Body of pancreas (tissue), 4 donors: ENCODE results near the gene ECM2. TPM values are rescaled to one million over a fixed set of nuclear protein-coding genes. Genes with fewer than 3 reads are reported as not detected.

Experiments used
- ATAC-seq: fragments of 150-250 bp; one replicate; pipeline ENCODE4 v1.9.1; 2016
- DNase-seq, 4 donors: peaks; one replicate each; pipeline ENCODE4 v3.0.0-alpha.2; 2019
- H3K27ac ChIP-seq, 4 donors: fragments of 200-600 bp; sonication (generic); 1 replicate in 3 of 4; 2 replicates in 1 of 4; pipeline versions ENCODE4 v1.5.1 to v1.6.1; 2016 to 2019; ENCODE audit warnings: mild to moderate bottlenecking in 1 of 4, mixed read lengths in 1 of 4, moderate library complexity in 1 of 4
- H3K27me3 ChIP-seq, 2 donors: fragments of 200-600 bp; sonication (generic); one replicate each; pipeline ENCODE4 v1.6.0; 2016; ENCODE audit warnings: mild to moderate bottlenecking in 1 of 2
- H3K36me3 ChIP-seq, 2 donors: fragments of 200-600 bp; sonication (generic); replicated peaks in 1 of 2; 2 replicates each; pipeline ENCODE4 v1.5.1; 2016; ENCODE audit warnings: low read depth in 2 of 2; ENCODE audit not compliant: insufficient read depth in 1 of 2
- H3K4me1 ChIP-seq: fragments of 200-600 bp; sonication (generic); one replicate; pipeline ENCODE4 v1.6.0; 2016
- H3K4me3 ChIP-seq, 2 donors: fragments of 200-600 bp; sonication (generic); 1 replicate in 1 of 2; 2 replicates in 1 of 2; pipeline ENCODE4 v1.5.1; 2016 to 2019
- H3K9me3 ChIP-seq, 3 donors: fragments of 200-600 bp; sonication (generic); 1 replicate in 2 of 3; 2 replicates in 1 of 3; pipeline ENCODE4 v1.5.1; 2016
- CTCF ChIP-seq, 7 experiments: fragments of 450-650 bp in 4 of 7; fragments of 200-600 bp in 3 of 7; sonication (generic) in 3 of 7; IDR thresholded peaks; one replicate each; pipeline ENCODE4 v1.5.1; 2016 to 2019; ENCODE audit warnings: antibody characterized with exemption in 7 of 7
- POLR2A ChIP-seq, 3 donors: fragments of 450-650 bp; IDR thresholded peaks; one replicate each; pipeline ENCODE4 v1.6.1; 2016; ENCODE audit warnings: antibody characterized with exemption in 3 of 3, mild to moderate bottlenecking in 2 of 3
- WGBS, 2 donors: methylation state at CpG; one replicate each; pipeline ENCODE4 v1.1.5; 2017; 5-methylcytosine and 5-hydroxymethylcytosine counted together
- intact Hi-C: fragments of 100-400 bp; cut with DNase I; formaldehyde crosslinking; loops from one replicate; pipeline ENCODE4 v1.15.1; 2023
- total RNA-seq, 2 donors: library from RNA; depleted of rRNA; stranded (reverse); fragments of >200 nt; gene quantifications; one replicate each; pipeline ENCODE4 v1.1.0, GENCODE V29; 2016

Gene ECM2
- total RNA-seq, 2 donors from 2014 or later, result 6.5 to 8.2 TPM

DNA sequence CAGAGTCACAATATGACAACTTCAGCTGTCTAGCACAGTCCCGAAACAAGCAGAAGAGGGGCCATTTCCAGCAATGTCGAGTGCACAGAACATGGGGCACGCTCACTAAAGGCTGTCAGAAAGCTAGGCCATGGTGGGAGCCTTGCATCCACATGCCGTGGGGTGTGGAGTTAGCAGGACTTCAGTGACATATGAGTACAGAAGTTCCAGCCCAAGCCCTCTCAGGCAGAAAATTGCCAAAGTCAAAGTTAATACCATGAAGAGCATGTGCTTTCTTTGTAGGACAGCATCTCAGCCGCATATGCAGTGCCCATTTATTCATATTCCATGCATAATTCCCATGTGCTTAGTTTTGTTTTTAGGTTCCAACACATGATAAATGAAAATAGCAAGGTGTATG lies 26.7 kb downstream of the ECM2 start:
- H3K27me3 ChIP-seq, result no peaks in the 10 kb centered on the region
- WGBS, 2 donors, result 92 to 98% methylated on average over 5 of the region's 5 CpGs
- ATAC-seq, result no peak
- no peaks in the 10 kb centered on the region for H3K9me3 ChIP-seq
- intact Hi-C loops, result no loop called here
- H3K27ac ChIP-seq, result no peak overlapping the region
- H3K4me3 ChIP-seq, result no peak overlapping the region
- no peaks in the 10 kb centered on the region for H3K36me3 ChIP-seq
- TF ChIP-seq CTCF (IDR thresholded peaks at IDR 0.05) (no peak), POLR2A (IDR thresholded peaks at IDR 0.05) (no peak)
- H3K4me1 ChIP-seq, result no peaks in the 10 kb centered on the region
- no peak for DNase-seq

GRCh38 chr9:92508018-92508820 lies 27.6 kb downstream of the ECM2 start:
- Histone ChIP-seq H3K4me3 (no peak overlapping the region), H3K9me3 (no peaks in the 10 kb centered on the region), H3K27ac (no peak overlapping the region), H3K27me3 (no peaks in the 10 kb centered on the region), H3K36me3 (no peaks in the 10 kb centered on the region), H3K4me1 (no peaks in the 10 kb centered on the region)
- ATAC-seq, result no peak
- DNase-seq, result no peak
- no peak for TF ChIP-seq POLR2A (IDR thresholded peaks at IDR 0.05)
- TF ChIP-seq CTCF (IDR thresholded peaks at IDR 0.05), result no peak
- 77 to 87% methylated on average over 2 to 10 of the region's 10 CpGs for WGBS, 2 donors
- intact Hi-C loops, result no loop called here

DNA sequence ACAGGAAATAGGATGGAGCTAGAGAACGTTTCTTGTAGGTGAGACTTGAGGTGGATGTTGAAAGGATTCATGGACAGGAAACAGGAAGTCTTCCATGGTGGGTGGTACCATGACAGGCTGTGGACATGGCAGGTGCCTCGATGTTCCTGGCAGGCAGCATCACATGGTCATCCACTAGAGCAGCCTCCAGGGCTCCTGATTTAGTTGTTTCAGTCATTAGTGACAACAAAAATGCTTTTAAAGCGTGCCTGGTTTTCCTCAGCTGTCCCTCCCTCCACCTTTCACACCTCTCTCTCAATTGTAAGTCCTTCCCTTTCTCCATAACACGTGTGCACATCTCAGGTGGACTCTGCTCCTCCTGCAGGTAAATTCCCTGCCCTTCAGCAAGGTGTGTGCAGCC lies 28.3 kb downstream of the ECM2 start:
- no peaks in the 10 kb centered on the region for H3K9me3 ChIP-seq
- no peaks in the 10 kb centered on the region for H3K27me3 ChIP-seq
- no peak for TF ChIP-seq POLR2A (IDR thresholded peaks at IDR 0.05)
- no peak for TF ChIP-seq CTCF (IDR thresholded peaks at IDR 0.05)
- no peak overlapping the region for H3K4me3 ChIP-seq
- WGBS, 2 donors, result 66 to 67% methylated on average over 4 of the region's 4 CpGs
- intact Hi-C loops, result no loop called here
- ATAC-seq (no peak), DNase-seq (no peak)
- no peaks in the 10 kb centered on the region for H3K36me3 ChIP-seq
- H3K27ac ChIP-seq, result no peak overlapping the region
- H3K4me1 ChIP-seq, result no peaks in the 10 kb centered on the region

GRCh38 chr9:92507005-92507404 lies 28.8 kb downstream of the ECM2 start:
- no peaks in the 10 kb centered on the region for H3K4me1 ChIP-seq
- H3K4me3 ChIP-seq, result no peak overlapping the region
- no peaks in the 10 kb centered on the region for H3K36me3 ChIP-seq
- no peaks in the 10 kb centered on the region for H3K9me3 ChIP-seq
- ATAC-seq (no peak), DNase-seq (no peak)
- WGBS, 2 donors, result 81 to 96% methylated on average over 2 of the region's 2 CpGs
- TF ChIP-seq CTCF (IDR thresholded peaks at IDR 0.05), result no peak
- no peak for TF ChIP-seq POLR2A (IDR thresholded peaks at IDR 0.05)
- intact Hi-C loops, result no loop called here
- no peak overlapping the region for H3K27ac ChIP-seq
- H3K27me3 ChIP-seq, result no peaks in the 10 kb centered on the region
